Activated CD4-positive, alpha-beta T cell treated with anti-CD3 and anti-CD28 coated beads, Interleukin-2, amount 10 ng/mL, durations not matched to agents 7 days and 5 days (primary cell): ENCODE data around the gene UPP2. TPM values are rescaled to one million over a fixed set of nuclear protein-coding genes. Genes with fewer than 3 reads are reported as not detected.

Experiments
- CTCF ChIA-PET: fragments of 350-600 bp; sonication (Branson Sonifier 250); formaldehyde crosslinking; loops from one replicate; lab custom pipeline; 2021; ENCODE audit warnings: antibody characterized with exemption; lab: Charles Lee
- POLR2A ChIA-PET: fragments of 350-600 bp; sonication (Branson Sonifier 250); formaldehyde crosslinking; loops from one replicate; lab custom pipeline; 2021; ENCODE audit warnings: antibody characterized with exemption; lab: Charles Lee
- DNase-seq: peaks from one replicate; pipeline ENCODE4 v3.0.0-alpha.2; 2020
- H3K27ac Mint-ChIP-seq: one replicate; pipeline ENCODE4 v1.8.0; 2021; ENCODE audit warnings: mild to moderate bottlenecking, moderate library complexity, mixed read lengths
- H3K27me3 Mint-ChIP-seq: one replicate; pipeline ENCODE4 v1.8.0; 2021; ENCODE audit warnings: mixed read lengths
- H3K36me3 Mint-ChIP-seq: one replicate; pipeline ENCODE4 v1.8.0; 2021; ENCODE audit warnings: low read depth, mixed read lengths
- H3K4me1 Mint-ChIP-seq: one replicate; pipeline ENCODE4 v1.8.0; 2021; ENCODE audit warnings: mixed read lengths
- H3K4me3 Mint-ChIP-seq: one replicate; pipeline ENCODE4 v1.8.0; 2021; ENCODE audit warnings: mild to moderate bottlenecking, moderate library complexity, mixed read lengths
- H3K9me3 Mint-ChIP-seq: one replicate; pipeline ENCODE4 v1.8.0; 2021; ENCODE audit warnings: mixed read lengths
- total RNA-seq, 2 experiments: library from RNA; stranded (reverse); gene quantifications; one replicate each; pipeline ENCODE4 v1.2.3, GENCODE V29; 2021

The UPP2 gene
- total RNA-seq, 2 experiments from 2014 or later: not detected

GRCh38 chr2:158115202-158115767 lies 13.6 kb downstream of the UPP2 start:
- Mint-ChIP-seq H3K4me3 (no peak overlapping the region), H3K36me3 (no peaks in the 10 kb centered on the region), H3K27ac (no peak overlapping the region), H3K9me3 (no peaks in the 10 kb centered on the region), H3K27me3 (peaks cover 4% of the 10 kb centered on the region), H3K4me1 (no peaks in the 10 kb centered on the region)
- POLR2A ChIA-PET: no interaction called here
- CTCF ChIA-PET: no interaction called here
- DNase-seq: no peak

- Mint-ChIP-seq H3K4me3 (no peak overlapping the region), H3K36me3 (no peaks in the 10 kb centered on the region), H3K9me3 (no peaks in the 10 kb centered on the region), H3K27ac (no peak overlapping the region), H3K4me1 (no peaks in the 10 kb centered on the region), H3K27me3 (peaks cover 4% of the 10 kb centered on the region)
- ChIA-PET CTCF (no interaction called here), POLR2A (no interaction called here)
- no peak for DNase-seq
These were observed 15.3 kb downstream of the UPP2 start for GRCh38 chr2:158116936-158117335.

- no peaks in the 10 kb centered on the region for H3K9me3 Mint-ChIP-seq
- POLR2A ChIA-PET: no interaction called here
- DNase-seq: no peak
- CTCF ChIA-PET: no interaction called here
- H3K27ac Mint-ChIP-seq: no peak overlapping the region
- no peak overlapping the region for H3K4me3 Mint-ChIP-seq
- H3K4me1 Mint-ChIP-seq: no peaks in the 10 kb centered on the region
- H3K36me3 Mint-ChIP-seq: no peaks in the 10 kb centered on the region
- peaks cover 2% of the 10 kb centered on the region for H3K27me3 Mint-ChIP-seq
These were observed 18.4 kb downstream of the UPP2 start for GRCh38 chr2:158120102-158120501.

- no peaks in the 10 kb centered on the region for H3K9me3 Mint-ChIP-seq
- ChIA-PET CTCF (no interaction called here), POLR2A (no interaction called here)
- DNase-seq: no peak
- peaks cover 2% of the 10 kb centered on the region for H3K27me3 Mint-ChIP-seq
- no peaks in the 10 kb centered on the region for H3K4me1 Mint-ChIP-seq
- H3K27ac Mint-ChIP-seq: no peak overlapping the region
- no peak overlapping the region for H3K4me3 Mint-ChIP-seq
- H3K36me3 Mint-ChIP-seq: no peaks in the 10 kb centered on the region
These were observed 19.3 kb downstream of the UPP2 start for GRCh38 chr2:158120664-158121641.

GRCh38 chr2:158124896-158125295 lies 23.2 kb downstream of the UPP2 start:
- Mint-ChIP-seq H3K27ac (no peak overlapping the region), H3K4me3 (no peak overlapping the region)

GRCh38 chr2:158125756-158126498 lies 24.3 kb downstream of the UPP2 start:
- Mint-ChIP-seq H3K4me1 (no peaks in the 10 kb centered on the region), H3K9me3 (no peaks in the 10 kb centered on the region)
- POLR2A ChIA-PET: no interaction called here

More at GRCh38 chr2:158124896-158125295, 23.2 kb downstream of the UPP2 start:
- POLR2A ChIA-PET: no interaction called here
- CTCF ChIA-PET: no interaction called here
- DNase-seq: no peak
- Mint-ChIP-seq H3K36me3 (no peaks in the 10 kb centered on the region), H3K9me3 (no peaks in the 10 kb centered on the region), H3K27me3 (peaks cover 5% of the 10 kb centered on the region), H3K4me1 (no peaks in the 10 kb centered on the region)

GRCh38 chr2:158127380-158127804 lies 25.7 kb downstream of the UPP2 start:
- POLR2A ChIA-PET: no interaction called here
- H3K4me1 Mint-ChIP-seq: no peaks in the 10 kb centered on the region

More at GRCh38 chr2:158125756-158126498, 24.3 kb downstream of the UPP2 start:
- Mint-ChIP-seq H3K36me3 (no peaks in the 10 kb centered on the region), H3K27me3 (peaks cover 5% of the 10 kb centered on the region), H3K27ac (no peak overlapping the region), H3K4me3 (no peak overlapping the region)
- CTCF ChIA-PET: no interaction called here
- no peak for DNase-seq

GRCh38 chr2:158128168-158128973 lies 26.7 kb downstream of the UPP2 start:
- Mint-ChIP-seq H3K36me3 (no peaks in the 10 kb centered on the region), H3K27ac (no peak overlapping the region), H3K4me1 (no peaks in the 10 kb centered on the region), H3K9me3 (no peaks in the 10 kb centered on the region), H3K27me3 (peaks cover 14% of the 10 kb centered on the region), H3K4me3 (no peak overlapping the region)
- no peak for DNase-seq
- ChIA-PET CTCF (no interaction called here), POLR2A (no interaction called here)

More at GRCh38 chr2:158127380-158127804, 25.7 kb downstream of the UPP2 start:
- Mint-ChIP-seq H3K9me3 (no peaks in the 10 kb centered on the region), H3K27ac (no peak overlapping the region), H3K4me3 (no peak overlapping the region), H3K36me3 (no peaks in the 10 kb centered on the region), H3K27me3 (peaks cover 9% of the 10 kb centered on the region)
- CTCF ChIA-PET: no interaction called here
- DNase-seq: no peak

- H3K4me1 Mint-ChIP-seq: no peaks in the 10 kb centered on the region
- H3K36me3 Mint-ChIP-seq: no peaks in the 10 kb centered on the region
- no peak for DNase-seq
- peaks cover 15% of the 10 kb centered on the region for H3K27me3 Mint-ChIP-seq
- H3K4me3 Mint-ChIP-seq: no peak overlapping the region
- POLR2A ChIA-PET: no interaction called here
- no peaks in the 10 kb centered on the region for H3K9me3 Mint-ChIP-seq
- H3K27ac Mint-ChIP-seq: no peak overlapping the region
- CTCF ChIA-PET: no interaction called here
These were observed 27.4 kb downstream of the UPP2 start for GRCh38 chr2:158129037-158129436.

GRCh38 chr2:158130832-158131473 lies 29.3 kb downstream of the UPP2 start:
- DNase-seq: no peak
- no peak overlapping the region for H3K27ac Mint-ChIP-seq
- ChIA-PET CTCF (interaction anchor here (0.6 kb wide), 2 partner anchors 176 to 350 kb away, joined by 3 to 4 read pairs; no protein-coding TSS in a partner anchor), POLR2A (no interaction called here)
- peaks cover 14% of the 10 kb centered on the region for H3K27me3 Mint-ChIP-seq
- H3K9me3 Mint-ChIP-seq: no peaks in the 10 kb centered on the region
- H3K36me3 Mint-ChIP-seq: no peaks in the 10 kb centered on the region
- no peak overlapping the region for H3K4me3 Mint-ChIP-seq
- no peaks in the 10 kb centered on the region for H3K4me1 Mint-ChIP-seq

GRCh38 chr2:158131483-158131912 lies 29.8 kb downstream of the UPP2 start:
- no peak for DNase-seq
- H3K4me1 Mint-ChIP-seq: no peaks in the 10 kb centered on the region
- CTCF ChIA-PET: no interaction called here
- H3K27me3 Mint-ChIP-seq: peaks cover 14% of the 10 kb centered on the region
- POLR2A ChIA-PET: no interaction called here
- H3K27ac Mint-ChIP-seq: no peak overlapping the region
- H3K36me3 Mint-ChIP-seq: no peaks in the 10 kb centered on the region
- no peak overlapping the region for H3K4me3 Mint-ChIP-seq
- no peaks in the 10 kb centered on the region for H3K9me3 Mint-ChIP-seq
